Stomach (tissue), 4 donors: ENCODE measurements around the gene CDK11B.

Source experiments
- EP300 ChIP-seq: sonication (generic); formaldehyde crosslinking; IDR thresholded peaks from one replicate; pipeline ENCODE4 v1.6.1; 2017; ENCODE audit warnings: antibody characterized with exemption
- POLR2A ChIP-seq, 4 donors: fragments of 450-650 bp; IDR thresholded peaks; one replicate each; pipeline ENCODE4 v1.6.1; 2016; ENCODE audit warnings: antibody characterized with exemption in 4 of 4, control low read depth in 2 of 4, mild to moderate bottlenecking in 1 of 4, moderate library complexity in 1 of 4
- POLR2AphosphoS5 ChIP-seq, 3 donors: sonication (generic); formaldehyde crosslinking; IDR thresholded peaks; one replicate each; pipeline ENCODE4 v1.6.1; 2016; ENCODE audit warnings: antibody characterized with exemption in 3 of 3
- TF ChIP-seq, protein P1 (sequence below), 7 experiments: fragments of 450-650 bp in 4 of 7; fragments of 200-600 bp in 3 of 7; sonication (generic) in 3 of 7; IDR thresholded peaks; one replicate each; pipeline ENCODE4 v1.5.1; 2016 to 2019; ENCODE audit warnings: antibody characterized with exemption in 7 of 7, control low read depth in 2 of 7, mild to moderate bottlenecking in 1 of 7

GRCh38 chr1:1618396-1619068 is 40.3 kb downstream of the CDK11B start:
- TF ChIP-seq POLR2A (IDR thresholded peaks at IDR 0.05) (no peak), EP300 (no peak), POLR2AphosphoS5 (IDR thresholded peaks at IDR 0.05) (no peak)
- TF ChIP-seq, protein P1, sequence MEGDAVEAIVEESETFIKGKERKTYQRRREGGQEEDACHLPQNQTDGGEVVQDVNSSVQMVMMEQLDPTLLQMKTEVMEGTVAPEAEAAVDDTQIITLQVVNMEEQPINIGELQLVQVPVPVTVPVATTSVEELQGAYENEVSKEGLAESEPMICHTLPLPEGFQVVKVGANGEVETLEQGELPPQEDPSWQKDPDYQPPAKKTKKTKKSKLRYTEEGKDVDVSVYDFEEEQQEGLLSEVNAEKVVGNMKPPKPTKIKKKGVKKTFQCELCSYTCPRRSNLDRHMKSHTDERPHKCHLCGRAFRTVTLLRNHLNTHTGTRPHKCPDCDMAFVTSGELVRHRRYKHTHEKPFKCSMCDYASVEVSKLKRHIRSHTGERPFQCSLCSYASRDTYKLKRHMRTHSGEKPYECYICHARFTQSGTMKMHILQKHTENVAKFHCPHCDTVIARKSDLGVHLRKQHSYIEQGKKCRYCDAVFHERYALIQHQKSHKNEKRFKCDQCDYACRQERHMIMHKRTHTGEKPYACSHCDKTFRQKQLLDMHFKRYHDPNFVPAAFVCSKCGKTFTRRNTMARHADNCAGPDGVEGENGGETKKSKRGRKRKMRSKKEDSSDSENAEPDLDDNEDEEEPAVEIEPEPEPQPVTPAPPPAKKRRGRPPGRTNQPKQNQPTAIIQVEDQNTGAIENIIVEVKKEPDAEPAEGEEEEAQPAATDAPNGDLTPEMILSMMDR (IDR thresholded peaks at IDR 0.05), result no peak
